ENCODE results near the gene B3GNT8. TPM values are rescaled to one million over a fixed set of nuclear protein-coding genes. Genes with fewer than 3 reads are reported as not detected.

Gene B3GNT8
- total and polyA plus RNA-seq, 9 of the 15 experiments (the other 6 are each of a cell fraction or from before 2014, with no cell fraction given): 0.11 to 2.9 (median 0.65) TPM; not detected in 2

GRCh38 chr19:41449079-41449864 is 22.1 kb upstream of the B3GNT8 start (continued):
- TF ChIP-seq ZMIZ1 (IDR thresholded peaks at IDR 0.05; ENCODE audit: low read depth in 2 of 2, low read length in 2 of 2) (no peak), CREM (IDR thresholded peaks at IDR 0.05; ENCODE audit: low read depth) (peak; percentile 44; the same call in 1 of the 2 replicates), U2AF1 (optimal IDR thresholded peaks at IDR 0.05; ENCODE audit: low read depth, low read length) (no peak), STAG1 (CRISPR knock-in tag; IDR thresholded peaks at IDR 0.05; ENCODE audit: borderline replicate concordance) (peak; percentile 69; the same call in 1 of the 2 replicates), SMARCB1 (IDR thresholded peaks at IDR 0.05; ENCODE audit: insufficient read length, low read depth) (no peak), SRSF1 (IDR thresholded peaks at IDR 0.05; ENCODE audit: low read depth, low read length) (no peak), ZNF644 (tag; IDR thresholded peaks at IDR 0.05; ENCODE audit: low read depth) (no peak), ATF2 (CRISPR knock-in tag; IDR thresholded peaks at IDR 0.05) (no peak), KLF1 (tag; IDR thresholded peaks at IDR 0.05) (no peak), ZBTB49 (CRISPR knock-in tag; IDR thresholded peaks at IDR 0.05; ENCODE audit: borderline replicate concordance) (no peak), RAD21 (CRISPR knock-in tag; conservative IDR thresholded peaks at IDR 0.05 in 1 of 2, IDR thresholded peaks at IDR 0.05 in 1 of 2) (peak; percentile 86 to 97), PPARD (CRISPR knock-in tag; IDR thresholded peaks at IDR 0.05) (no peak), RHOXF2B (CRISPR knock-in tag; conservative IDR thresholded peaks at IDR 0.05) (no peak)
- TF ChIP-seq, protein P1, sequence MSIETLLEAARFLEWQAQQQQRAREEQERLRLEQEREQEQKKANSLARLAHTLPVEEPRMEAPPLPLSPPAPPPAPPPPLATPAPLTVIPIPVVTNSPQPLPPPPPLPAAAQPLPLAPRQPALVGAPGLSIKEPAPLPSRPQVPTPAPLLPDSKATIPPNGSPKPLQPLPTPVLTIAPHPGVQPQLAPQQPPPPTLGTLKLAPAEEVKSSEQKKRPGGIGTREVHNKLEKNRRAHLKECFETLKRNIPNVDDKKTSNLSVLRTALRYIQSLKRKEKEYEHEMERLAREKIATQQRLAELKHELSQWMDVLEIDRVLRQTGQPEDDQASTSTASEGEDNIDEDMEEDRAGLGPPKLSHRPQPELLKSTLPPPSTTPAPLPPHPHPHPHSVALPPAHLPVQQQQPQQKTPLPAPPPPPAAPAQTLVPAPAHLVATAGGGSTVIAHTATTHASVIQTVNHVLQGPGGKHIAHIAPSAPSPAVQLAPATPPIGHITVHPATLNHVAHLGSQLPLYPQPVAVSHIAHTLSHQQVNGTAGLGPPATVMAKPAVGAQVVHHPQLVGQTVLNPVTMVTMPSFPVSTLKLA (conservative IDR thresholded peaks at IDR 0.05): no peak

Measured in K562 (cell line).